ENCODE results near the gene RUNX3.

The RUNX3 gene

GRCh38 chr1:24868016-24868875 is 61.8 kb downstream of the RUNX3 start:
- DNase-seq (ENCODE audit: low read depth, low spot score), result no peak
- ChIA-PET POLR2A (no interaction called here), CTCF (interaction anchor here (0.8 to 1.5 kb wide), 4 partner anchors 21 to 271 kb away, joined by 3 to 8 read pairs (median 3); no protein-coding TSS in a partner anchor)
- H3K4me3 ChIP-seq (ENCODE audit: low read depth, low read length), result no peak overlapping the region
- TF ChIP-seq CTCF (IDR thresholded peaks at IDR 0.05; ENCODE audit: insufficient read depth, low read length, missing control alignments), result no peak

GRCh38 chr1:24867084-24867870 is 62.8 kb downstream of the RUNX3 start:
- H3K4me3 ChIP-seq (ENCODE audit: low read depth, low read length), result no peak overlapping the region
- ChIA-PET CTCF (interaction anchor here (0.8 to 1.5 kb wide), 2 partner anchors 30 to 171 kb away, joined by 3 to 8 read pairs; no protein-coding TSS in a partner anchor), POLR2A (interaction anchor here (0.5 kb wide), 1 partner anchor 1699 kb away, joined by 3 read pairs; the partner anchor contains the start of gene LUZP1)
- TF ChIP-seq CTCF (IDR thresholded peaks at IDR 0.05; ENCODE audit: insufficient read depth, low read length, missing control alignments), result no peak
- DNase-seq (ENCODE audit: low read depth, low spot score), result no peak

- CTCF ChIA-PET, result interaction anchor here (0.6 to 1.3 kb wide), 5 partner anchors 8 to 233 kb away, joined by 3 read pairs; no protein-coding TSS in a partner anchor
- no peak for DNase-seq (ENCODE audit: low read depth, low spot score)
- TF ChIP-seq CTCF (IDR thresholded peaks at IDR 0.05; ENCODE audit: insufficient read depth, low read length, missing control alignments), result no peak
- no peak overlapping the region for H3K4me3 ChIP-seq (ENCODE audit: low read depth, low read length)
- POLR2A ChIA-PET, result interaction anchor here (0.5 kb wide), 1 partner anchor 1698 kb away, joined by 3 read pairs; the partner anchor contains the start of gene LUZP1
Measured at GRCh38 chr1:24866211-24867083, 63.6 kb downstream of the RUNX3 start.

GRCh38 chr1:24865587-24865986 is 64.5 kb downstream of the RUNX3 start:
- no peak for TF ChIP-seq CTCF (IDR thresholded peaks at IDR 0.05; ENCODE audit: insufficient read depth, low read length, missing control alignments)
- ChIA-PET POLR2A (no interaction called here), CTCF (interaction anchor here (0.6 to 5.7 kb wide), 6 partner anchors 9 to 234 kb away, joined by 3 to 27 read pairs (median 3); no protein-coding TSS in a partner anchor)
- no peak for DNase-seq (ENCODE audit: low read depth, low spot score)
- H3K4me3 ChIP-seq (ENCODE audit: low read depth, low read length), result no peak overlapping the region

- H3K4me3 ChIP-seq (ENCODE audit: low read depth, low read length), result no peak overlapping the region
- no peak for TF ChIP-seq CTCF (IDR thresholded peaks at IDR 0.05; ENCODE audit: insufficient read depth, low read length, missing control alignments)
- no peak for DNase-seq (ENCODE audit: low read depth, low spot score)
- ChIA-PET CTCF (interaction anchor here (1.1 to 5.7 kb wide), 5 partner anchors 9 to 341 kb away, joined by 3 to 32 read pairs (median 3); no protein-coding TSS in a partner anchor), POLR2A (no interaction called here)
Measured at GRCh38 chr1:24865168-24865567, 64.9 kb downstream of the RUNX3 start.
